ENCODE measurements around the gene COX14. TPM values are rescaled to one million over a fixed set of nuclear protein-coding genes. Genes with fewer than 3 reads are reported as not detected.

COX14 gene
- total and polyA plus RNA-seq, 5 experiments from 2014 or later = 43.4 to 317 (median 266) TPM

GRCh38 chr12:50167049-50167828 lies 55.2 kb downstream of the COX14 start, which contains the start of gene CERS5:
Gene CERS5, minus strand, starts transcription at chr12:50167369. Its CDS starts 72 bp downstream, at chr12:50167297.
- POLR2A ChIA-PET = interaction anchor here (0.8 to 3.1 kb wide), 12 partner anchors 9 to 922 kb away, joined by 3 to 73 read pairs (median 4); partner anchors contain the start of genes COX14, GPD1, RACGAP1 and SMARCD1
- peaks cover 8 to 41% (median 36%) of the 10 kb centered on the region in 4 donors for H3K4me1 Mint-ChIP-seq
- no peaks in the 10 kb centered on the region for H3K9me3 Mint-ChIP-seq
- ATAC-seq (peak; percentile 94 to 95), DNase-seq (peak; percentile 90 to 97 (median 96))
- no peaks in the 10 kb centered on the region for H3K36me3 Mint-ChIP-seq
- H3K4me3 Mint-ChIP-seq = peak within 1 kb of the TSS; percentile 88 to 97 (median 93)
- peak within 1 kb of the TSS; percentile 84 to 98 (median 97) for H3K27ac Mint-ChIP-seq
- no peaks in the 10 kb centered on the region for H3K27me3 Mint-ChIP-seq

Other genes starting within 250 kb of the COX14 start
- not detected for gene FAIM2, start 208.3 kb upstream of the COX14 start, total RNA-seq
- under 1 TPM in 1 of 3 donors, not detected in 2; 0.39 TPM for gene FAIM2, start 208.3 kb upstream of the COX14 start, polyA plus RNA-seq
- gene AQP2, start 161.5 kb upstream of the COX14 start, total RNA-seq = not detected
- gene AQP2, start 161.5 kb upstream of the COX14 start, polyA plus RNA-seq = not detected
- not detected for gene AQP5, start 150.4 kb upstream of the COX14 start, total RNA-seq
- not detected for gene AQP5, start 150.4 kb upstream of the COX14 start, polyA plus RNA-seq
- gene AQP6, start 139.3 kb upstream of the COX14 start, total RNA-seq = not detected
- not detected for gene AQP6, start 139.3 kb upstream of the COX14 start, polyA plus RNA-seq
- gene RACGAP1, start 86.7 kb upstream of the COX14 start, total RNA-seq = 10 to 100 TPM; 11.0 to 12.8 TPM
- gene RACGAP1, start 86.7 kb upstream of the COX14 start, polyA plus RNA-seq = 10 to 100 TPM in 1 of 3 donors, 1 to 10 TPM in 2; 8.4 to 11.5 (median 8.6) TPM
- gene ASIC1, start 54.6 kb upstream of the COX14 start, total RNA-seq = 10 to 100 TPM; 11.7 to 12.2 TPM
- 1 to 10 TPM in 2 of 3 donors, under 1 TPM in 1; 0.97 to 1.3 (median 1.0) TPM for gene ASIC1, start 54.6 kb upstream of the COX14 start, polyA plus RNA-seq
- 10 to 100 TPM; 63.1 to 71.8 TPM for gene SMARCD1, start 26.9 kb upstream of the COX14 start, total RNA-seq
- gene SMARCD1, start 26.9 kb upstream of the COX14 start, polyA plus RNA-seq = 10 to 100 TPM in 2 of 3 donors, 1 to 10 TPM in 1; 9.7 to 16.8 (median 16.0) TPM
- gene GPD1, start 8.2 kb upstream of the COX14 start, total RNA-seq = 1 to 10 TPM; 1.1 to 1.5 TPM
- gene GPD1, start 8.2 kb upstream of the COX14 start, polyA plus RNA-seq = not detected
- gene CERS5, start 55.1 kb downstream of the COX14 start, total RNA-seq = 10 to 100 TPM; 51.0 to 55.7 TPM
- gene CERS5, start 55.1 kb downstream of the COX14 start, polyA plus RNA-seq = 10 to 100 TPM; 31.0 to 45.0 (median 33.6) TPM
- gene LIMA1, start 171.3 kb downstream of the COX14 start, total RNA-seq = 10 to 100 TPM; 11.8 to 12.5 TPM
- gene LIMA1, start 171.3 kb downstream of the COX14 start, polyA plus RNA-seq = 10 to 100 TPM in 1 of 3 donors, 1 to 10 TPM in 2; 9.0 to 11.0 (median 9.6) TPM